ENCODE results near the gene CDX2.

GRCh38 chr13:28014301-28014700 is 45.2 kb upstream of the CDX2 start:
- TF ChIP-seq REST (IDR thresholded peaks at IDR 0.05; ENCODE audit: insufficient read depth in 1 of 2, low read depth in 2 of 2, low read length in 1 of 2) (no peak), CTCF (IDR thresholded peaks at IDR 0.05) (no peak), POLR2AphosphoS5 (IDR thresholded peaks at IDR 0.05; ENCODE audit: low read depth, low read length) (no peak)
